ENCODE data around the gene TBC1D2.

- TF ChIP-seq REST (IDR thresholded peaks at IDR 0.05; ENCODE audit: insufficient replicate concordance, low read depth), result no peak
- no peak for TF ChIP-seq CTCF (IDR thresholded peaks at IDR 0.05; ENCODE audit: insufficient read depth, low read length)
- TF ChIP-seq GABPA (IDR thresholded peaks at IDR 0.05; ENCODE audit: low read depth), result no peak
- no peak for TF ChIP-seq POLR2AphosphoS5 (IDR thresholded peaks at IDR 0.05; ENCODE audit: low read depth)
Measured at GRCh38 chr9:98280574-98280973, 25.1 kb upstream of the TBC1D2 start.

Measured in HL-60 (cell line).